Neutrophil (primary cell): Measurements from ENCODE around the gene TMEM200A.

Experiments
- H3K27ac ChIP-seq: fragments of 200-600 bp; sonication (generic); 2 replicates; pipeline ENCODE4 v1.5.1; 2016; ENCODE audit warnings: mild to moderate bottlenecking, moderate library complexity
- H3K27me3 ChIP-seq: fragments of 200-600 bp; sonication (generic); 2 replicates; pipeline ENCODE4 v1.6.0; 2016; ENCODE audit warnings: mild to moderate bottlenecking
- H3K36me3 ChIP-seq: fragments of 200-600 bp; sonication (generic); 2 replicates; pipeline ENCODE4 v1.5.1; 2017
- H3K4me1 ChIP-seq, 2 experiments: fragments of 200-600 bp in 1 of 2; sonication (generic) in 1 of 2; 1 replicate in 1 of 2; 2 replicates in 1 of 2; pipeline versions ENCODE4 v1.5.1 to v1.6.1; 2013 to 2016; ENCODE audit warnings: low read depth in 1 of 2, low read length in 1 of 2, mild to moderate bottlenecking in 1 of 2, moderate library complexity in 1 of 2; ENCODE audit not compliant: control insufficient read depth in 1 of 2, insufficient read depth in 1 of 2
- H3K4me3 ChIP-seq, 2 experiments: fragments of 200-600 bp in 1 of 2; sonication (generic) in 1 of 2; 1 replicate in 1 of 2; 2 replicates in 1 of 2; pipeline ENCODE4 v1.5.1; 2013 to 2016; ENCODE audit warnings: low read depth in 1 of 2, low read length in 1 of 2, mild to moderate bottlenecking in 1 of 2, moderate library complexity in 1 of 2
- H3K9me3 ChIP-seq: fragments of 200-600 bp; sonication (generic); 2 replicates; pipeline ENCODE4 v1.5.1; 2016
- TF ChIP-seq, protein P1 (sequence below): fragments of 200-600 bp; sonication (generic); IDR thresholded peaks from 2 replicates; pipeline ENCODE4 v1.5.1; 2016; ENCODE audit warnings: antibody characterized with exemption

Gene TMEM200A

DNA sequence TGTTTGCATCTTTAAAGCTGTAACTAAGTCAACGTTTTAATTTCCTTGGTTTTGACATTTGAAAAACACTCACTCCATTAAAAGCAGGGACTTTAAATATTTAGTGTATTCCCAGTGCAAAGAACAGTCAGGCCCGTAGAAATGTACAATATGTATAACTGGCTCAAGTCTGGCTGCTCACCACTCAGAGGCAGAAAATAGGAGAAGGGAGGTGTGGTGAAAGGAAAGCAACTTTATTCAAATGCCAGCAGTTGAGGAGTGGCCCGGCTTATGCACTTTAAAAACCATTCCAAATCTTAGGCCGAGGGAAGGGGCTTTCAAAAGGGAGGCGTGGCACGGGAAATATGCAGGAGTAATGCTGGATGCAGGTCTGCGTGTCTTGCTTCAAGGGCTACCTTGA, 120.6 kb downstream of the TMEM200A start:
- Histone ChIP-seq H3K27me3 (no peaks in the 10 kb centered on the region), H3K4me3 (no peak overlapping the region), H3K9me3 (no peaks in the 10 kb centered on the region), H3K4me1 (no peaks in the 10 kb centered on the region), H3K36me3 (no peaks in the 10 kb centered on the region), H3K27ac (no peak overlapping the region)
- TF ChIP-seq, protein P1, sequence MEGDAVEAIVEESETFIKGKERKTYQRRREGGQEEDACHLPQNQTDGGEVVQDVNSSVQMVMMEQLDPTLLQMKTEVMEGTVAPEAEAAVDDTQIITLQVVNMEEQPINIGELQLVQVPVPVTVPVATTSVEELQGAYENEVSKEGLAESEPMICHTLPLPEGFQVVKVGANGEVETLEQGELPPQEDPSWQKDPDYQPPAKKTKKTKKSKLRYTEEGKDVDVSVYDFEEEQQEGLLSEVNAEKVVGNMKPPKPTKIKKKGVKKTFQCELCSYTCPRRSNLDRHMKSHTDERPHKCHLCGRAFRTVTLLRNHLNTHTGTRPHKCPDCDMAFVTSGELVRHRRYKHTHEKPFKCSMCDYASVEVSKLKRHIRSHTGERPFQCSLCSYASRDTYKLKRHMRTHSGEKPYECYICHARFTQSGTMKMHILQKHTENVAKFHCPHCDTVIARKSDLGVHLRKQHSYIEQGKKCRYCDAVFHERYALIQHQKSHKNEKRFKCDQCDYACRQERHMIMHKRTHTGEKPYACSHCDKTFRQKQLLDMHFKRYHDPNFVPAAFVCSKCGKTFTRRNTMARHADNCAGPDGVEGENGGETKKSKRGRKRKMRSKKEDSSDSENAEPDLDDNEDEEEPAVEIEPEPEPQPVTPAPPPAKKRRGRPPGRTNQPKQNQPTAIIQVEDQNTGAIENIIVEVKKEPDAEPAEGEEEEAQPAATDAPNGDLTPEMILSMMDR = no peak

DNA sequence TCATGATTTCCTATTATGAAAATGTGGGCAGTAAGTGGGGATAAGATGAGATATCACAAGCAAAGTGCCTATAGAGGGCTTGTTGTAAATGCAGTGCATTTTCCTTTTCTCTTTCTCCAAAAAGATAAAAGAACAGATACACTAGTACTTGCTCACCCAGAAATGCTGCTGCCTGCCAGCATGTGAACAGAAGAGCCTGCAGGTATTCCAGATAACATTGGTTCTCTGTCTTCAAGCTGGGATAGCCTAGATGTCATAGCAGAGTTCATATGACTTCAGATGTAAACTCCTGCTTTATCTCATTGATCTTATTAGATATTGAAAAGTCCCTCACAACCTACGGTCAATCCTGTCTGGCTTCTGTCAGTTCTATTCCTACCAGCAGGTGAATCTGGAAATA, 123.7 kb downstream of the TMEM200A start:
- Histone ChIP-seq H3K36me3 (no peaks in the 10 kb centered on the region), H3K4me3 (no peak overlapping the region), H3K4me1 (no peaks in the 10 kb centered on the region), H3K27ac (no peak overlapping the region), H3K27me3 (no peaks in the 10 kb centered on the region), H3K9me3 (no peaks in the 10 kb centered on the region)
- TF ChIP-seq, protein P1 = no peak
